Measurements from ENCODE around the gene NACA.

- TF ChIP-seq, protein P1, sequence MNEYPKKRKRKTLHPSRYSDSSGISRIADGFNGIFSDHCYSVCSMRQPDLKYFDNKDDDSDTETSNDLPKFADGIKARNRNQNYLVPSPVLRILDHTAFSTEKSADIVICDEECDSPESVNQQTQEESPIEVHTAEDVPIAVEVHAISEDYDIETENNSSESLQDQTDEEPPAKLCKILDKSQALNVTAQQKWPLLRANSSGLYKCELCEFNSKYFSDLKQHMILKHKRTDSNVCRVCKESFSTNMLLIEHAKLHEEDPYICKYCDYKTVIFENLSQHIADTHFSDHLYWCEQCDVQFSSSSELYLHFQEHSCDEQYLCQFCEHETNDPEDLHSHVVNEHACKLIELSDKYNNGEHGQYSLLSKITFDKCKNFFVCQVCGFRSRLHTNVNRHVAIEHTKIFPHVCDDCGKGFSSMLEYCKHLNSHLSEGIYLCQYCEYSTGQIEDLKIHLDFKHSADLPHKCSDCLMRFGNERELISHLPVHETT (tag by site-specific recombination; IDR thresholded peaks at IDR 0.05): no peak
- no peak for TF ChIP-seq MEIS1 (CRISPR knock-in tag; IDR thresholded peaks at IDR 0.05; ENCODE audit: borderline replicate concordance)
- TF ChIP-seq, protein P2, sequence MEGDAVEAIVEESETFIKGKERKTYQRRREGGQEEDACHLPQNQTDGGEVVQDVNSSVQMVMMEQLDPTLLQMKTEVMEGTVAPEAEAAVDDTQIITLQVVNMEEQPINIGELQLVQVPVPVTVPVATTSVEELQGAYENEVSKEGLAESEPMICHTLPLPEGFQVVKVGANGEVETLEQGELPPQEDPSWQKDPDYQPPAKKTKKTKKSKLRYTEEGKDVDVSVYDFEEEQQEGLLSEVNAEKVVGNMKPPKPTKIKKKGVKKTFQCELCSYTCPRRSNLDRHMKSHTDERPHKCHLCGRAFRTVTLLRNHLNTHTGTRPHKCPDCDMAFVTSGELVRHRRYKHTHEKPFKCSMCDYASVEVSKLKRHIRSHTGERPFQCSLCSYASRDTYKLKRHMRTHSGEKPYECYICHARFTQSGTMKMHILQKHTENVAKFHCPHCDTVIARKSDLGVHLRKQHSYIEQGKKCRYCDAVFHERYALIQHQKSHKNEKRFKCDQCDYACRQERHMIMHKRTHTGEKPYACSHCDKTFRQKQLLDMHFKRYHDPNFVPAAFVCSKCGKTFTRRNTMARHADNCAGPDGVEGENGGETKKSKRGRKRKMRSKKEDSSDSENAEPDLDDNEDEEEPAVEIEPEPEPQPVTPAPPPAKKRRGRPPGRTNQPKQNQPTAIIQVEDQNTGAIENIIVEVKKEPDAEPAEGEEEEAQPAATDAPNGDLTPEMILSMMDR (tag by site-specific recombination; IDR thresholded peaks at IDR 0.05): no peak
These were observed 41.4 kb upstream of the NACA start for GRCh38 chr12:56766535-56766934.

Measured in HEK293 (cell line).